ENCODE measurements around the gene SLITRK5.
A peak's percentile ranks its signal among the peaks of the same experiment; 100 is the strongest.

SLITRK5 gene, protein sequence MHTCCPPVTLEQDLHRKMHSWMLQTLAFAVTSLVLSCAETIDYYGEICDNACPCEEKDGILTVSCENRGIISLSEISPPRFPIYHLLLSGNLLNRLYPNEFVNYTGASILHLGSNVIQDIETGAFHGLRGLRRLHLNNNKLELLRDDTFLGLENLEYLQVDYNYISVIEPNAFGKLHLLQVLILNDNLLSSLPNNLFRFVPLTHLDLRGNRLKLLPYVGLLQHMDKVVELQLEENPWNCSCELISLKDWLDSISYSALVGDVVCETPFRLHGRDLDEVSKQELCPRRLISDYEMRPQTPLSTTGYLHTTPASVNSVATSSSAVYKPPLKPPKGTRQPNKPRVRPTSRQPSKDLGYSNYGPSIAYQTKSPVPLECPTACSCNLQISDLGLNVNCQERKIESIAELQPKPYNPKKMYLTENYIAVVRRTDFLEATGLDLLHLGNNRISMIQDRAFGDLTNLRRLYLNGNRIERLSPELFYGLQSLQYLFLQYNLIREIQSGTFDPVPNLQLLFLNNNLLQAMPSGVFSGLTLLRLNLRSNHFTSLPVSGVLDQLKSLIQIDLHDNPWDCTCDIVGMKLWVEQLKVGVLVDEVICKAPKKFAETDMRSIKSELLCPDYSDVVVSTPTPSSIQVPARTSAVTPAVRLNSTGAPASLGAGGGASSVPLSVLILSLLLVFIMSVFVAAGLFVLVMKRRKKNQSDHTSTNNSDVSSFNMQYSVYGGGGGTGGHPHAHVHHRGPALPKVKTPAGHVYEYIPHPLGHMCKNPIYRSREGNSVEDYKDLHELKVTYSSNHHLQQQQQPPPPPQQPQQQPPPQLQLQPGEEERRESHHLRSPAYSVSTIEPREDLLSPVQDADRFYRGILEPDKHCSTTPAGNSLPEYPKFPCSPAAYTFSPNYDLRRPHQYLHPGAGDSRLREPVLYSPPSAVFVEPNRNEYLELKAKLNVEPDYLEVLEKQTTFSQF

DNA sequence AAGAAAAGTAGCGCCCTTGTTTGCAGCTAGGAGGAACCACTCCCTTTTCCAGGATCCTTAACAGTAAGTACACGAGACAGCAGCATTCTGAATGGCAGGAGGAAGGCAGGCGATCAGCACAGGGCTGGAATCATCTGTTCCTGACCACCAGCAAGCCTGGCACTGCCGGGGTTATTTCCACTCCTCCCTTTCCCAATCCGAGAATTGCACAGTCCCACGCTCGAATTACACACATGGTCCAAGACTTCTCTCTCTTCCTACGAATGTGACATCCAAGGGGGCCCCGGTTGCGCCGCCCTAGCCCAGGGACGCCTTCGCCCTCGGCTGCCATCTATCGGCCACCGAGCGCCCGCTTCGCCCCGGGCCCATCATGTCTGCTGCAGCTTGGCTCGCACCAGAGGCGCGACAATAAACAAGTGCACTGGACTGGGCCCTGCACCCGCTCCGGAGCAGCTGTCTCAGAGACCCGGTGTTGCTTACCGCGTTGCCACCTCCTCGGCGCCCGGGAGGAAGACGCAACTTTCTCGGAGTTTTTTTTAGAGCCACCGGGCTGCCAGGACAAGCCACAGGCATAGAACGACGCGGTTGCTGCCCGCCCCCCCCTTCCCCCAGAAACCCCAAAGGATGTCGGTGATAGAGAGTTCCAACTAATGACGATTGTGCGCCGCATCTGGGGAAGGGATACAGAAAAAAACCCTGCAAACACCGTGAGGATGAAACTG, at the start of gene SLITRK5:
Gene SLITRK5 (plus strand): TSS at position 341 of the 722 bp plus-strand sequence. CDS start 4,018 bp downstream, outside the sequence.
- DNase-seq (ENCODE audit: low read depth in 3 of 3) = peak in 2 of 3 experiments; percentile 33 to 53

- no peak for DNase-seq (ENCODE audit: low read depth in 3 of 3)
Measured at GRCh38 chr13:87622971-87623370, 48.2 kb upstream of the SLITRK5 start.

GRCh38 chr13:87656306-87656705, 14.9 kb upstream of the SLITRK5 start:
- DNase-seq (ENCODE audit: low read depth in 3 of 3) = no peak

DNA sequence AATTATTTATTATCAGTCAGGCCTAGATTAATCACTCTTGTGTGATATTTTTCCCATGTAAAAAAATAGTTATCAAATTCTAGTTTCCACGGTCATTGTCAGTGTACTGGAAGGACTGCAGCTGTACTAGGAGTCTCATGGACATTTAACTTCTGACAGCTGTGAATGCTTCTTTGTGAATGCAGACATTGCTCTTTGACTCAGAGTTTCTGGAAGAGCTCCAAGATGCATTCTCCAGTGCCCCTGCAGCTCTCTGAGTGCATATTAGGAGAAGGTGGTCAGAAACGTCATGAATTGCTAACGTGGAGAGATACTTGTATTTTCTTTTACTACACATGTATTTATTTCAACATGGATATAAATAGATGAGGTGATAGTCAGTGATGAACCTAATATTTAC, 9.7 kb upstream of the SLITRK5 start:
- DNase-seq (ENCODE audit: low read depth in 3 of 3) = no peak

DNA sequence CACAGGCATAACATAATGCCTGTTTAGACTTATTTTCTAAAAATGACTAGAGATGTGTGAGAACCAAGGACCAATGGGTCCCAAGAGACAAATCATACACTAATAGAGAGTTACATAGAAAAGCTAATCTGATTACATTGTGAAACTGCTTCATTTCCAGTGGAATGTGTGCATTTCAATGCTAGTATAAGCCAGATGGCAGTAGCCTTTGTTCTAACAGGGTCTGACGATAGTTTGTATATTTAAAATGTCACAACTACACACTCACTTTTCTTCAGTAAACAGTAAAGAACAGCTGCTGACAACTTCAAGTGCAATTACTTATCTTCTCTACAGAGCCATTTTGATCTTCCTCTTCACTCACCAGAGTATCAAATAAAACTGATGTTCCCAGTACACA, 4.3 kb upstream of the SLITRK5 start:
- DNase-seq (ENCODE audit: low read depth in 3 of 3) = no peak

GRCh38 chr13:87667686-87668085, 3.5 kb upstream of the SLITRK5 start:
- DNase-seq (ENCODE audit: low read depth in 3 of 3) = no peak

DNA sequence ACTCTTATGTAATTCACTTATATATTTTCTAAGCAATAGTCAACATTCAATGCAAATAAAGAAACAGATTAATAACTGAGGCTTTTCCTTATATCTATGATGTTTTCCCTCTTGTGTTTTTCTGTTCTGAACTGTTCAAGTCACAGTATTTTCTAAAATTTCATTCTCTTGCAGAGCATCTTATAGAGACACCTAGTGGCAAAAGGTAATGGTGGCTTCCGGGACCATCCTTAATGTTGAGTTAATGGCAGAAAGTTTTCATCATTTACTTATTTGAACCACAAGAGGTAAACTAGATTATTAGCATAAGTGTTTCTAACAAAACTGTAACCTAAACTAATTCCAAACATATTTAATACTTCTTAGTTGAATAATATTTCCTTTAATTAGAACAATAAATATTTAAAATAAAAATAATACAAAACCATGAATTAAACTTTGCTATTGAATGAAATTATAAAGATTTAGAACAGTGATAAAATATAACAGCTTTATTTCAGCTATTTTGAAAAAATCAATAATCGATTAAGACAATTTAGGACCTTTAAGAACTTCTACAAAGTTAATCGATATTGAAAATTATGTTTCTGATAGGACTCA, 1.7 kb upstream of the SLITRK5 start:
- DNase-seq (ENCODE audit: low read depth in 3 of 3) = no peak

- DNase-seq (ENCODE audit: low read depth in 3 of 3) = no peak
Measured at GRCh38 chr13:87671753-87672605, 808 bp downstream of the SLITRK5 start.

GRCh38 chr13:87674247-87674738, 3.1 kb downstream of the SLITRK5 start:
- no peak for DNase-seq (ENCODE audit: low read depth in 3 of 3)

GRCh38 chr13:87675851-87676250, 4.7 kb downstream of the SLITRK5 start:
- DNase-seq (ENCODE audit: low read depth in 3 of 3) = no peak

- no peak for DNase-seq (ENCODE audit: low read depth in 3 of 3)
Measured at GRCh38 chr13:87676254-87677042, 5.3 kb downstream of the SLITRK5 start.

- DNase-seq (ENCODE audit: low read depth in 3 of 3) = no peak
Measured at GRCh38 chr13:87677043-87677495, 5.9 kb downstream of the SLITRK5 start.

GRCh38 chr13:87677496-87678371, 6.6 kb downstream of the SLITRK5 start:
- no peak for DNase-seq (ENCODE audit: low read depth in 3 of 3)

DNA sequence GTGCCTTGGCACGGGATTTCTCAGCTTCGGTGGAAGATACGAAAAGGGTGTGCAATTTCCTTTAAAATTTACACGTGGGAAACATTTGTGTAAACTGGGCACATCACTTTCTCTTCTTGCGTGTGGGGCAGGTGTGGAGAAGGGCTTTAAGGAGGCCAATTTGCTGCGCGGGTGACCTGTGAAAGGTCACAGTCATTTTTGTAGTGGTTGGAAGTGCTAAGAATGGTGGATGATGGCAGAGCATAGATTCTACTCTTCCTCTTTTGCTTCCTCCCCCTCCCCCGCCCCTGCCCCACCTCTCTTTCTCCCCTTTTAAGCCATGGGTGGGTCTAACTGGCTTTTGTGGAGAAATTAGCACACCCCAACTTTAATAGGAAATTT, 7.2 kb downstream of the SLITRK5 start:
- DNase-seq (ENCODE audit: low read depth in 3 of 3) = no peak

- DNase-seq (ENCODE audit: low read depth in 3 of 3) = no peak
Measured at GRCh38 chr13:87680298-87680697, 9.1 kb downstream of the SLITRK5 start.

GRCh38 chr13:87684850-87685742, 13.9 kb downstream of the SLITRK5 start:
- no peak for DNase-seq (ENCODE audit: low read depth in 3 of 3)

- DNase-seq (ENCODE audit: low read depth in 3 of 3) = no peak
Measured at GRCh38 chr13:87696458-87696857, 25.3 kb downstream of the SLITRK5 start.

All from stimulated activated CD4-positive, alpha-beta T cell treated with anti-CD3 and anti-CD28 coated beads, TNF-alpha, amount 100 ng/mL, for 4 hours (primary cell).